HEK293T (cell line): ENCODE results near the gene ZMPSTE24.

Experiments used
- ARNT ChIP-seq: fragments of 450-650 bp; IDR thresholded peaks from 2 replicates; pipeline ENCODE4 v1.6.1; 2017; ENCODE audit warnings: mild to moderate bottlenecking
- BHLHE40 ChIP-seq: fragments of 450-650 bp; IDR thresholded peaks from 2 replicates; pipeline ENCODE4 v1.6.1; 2016; ENCODE audit warnings: mild to moderate bottlenecking, moderate library complexity, borderline replicate concordance
- CTBP1 ChIP-seq: fragments of 450-650 bp; IDR thresholded peaks from 2 replicates; pipeline ENCODE4 v1.6.1; 2016; ENCODE audit warnings: borderline replicate concordance
- ELF4 ChIP-seq: fragments of 450-650 bp; IDR thresholded peaks from 2 replicates; pipeline ENCODE4 v1.6.1; 2017; ENCODE audit warnings: antibody characterized with exemption
- FOXA1 ChIP-seq: fragments of 450-650 bp; IDR thresholded peaks from 2 replicates; pipeline ENCODE4 v1.6.1; 2016; ENCODE audit warnings: mild to moderate bottlenecking
- FOXK2 ChIP-seq: fragments of 450-650 bp; IDR thresholded peaks from 2 replicates; pipeline ENCODE4 v1.6.1; 2016; ENCODE audit warnings: mild to moderate bottlenecking
- FOXM1 ChIP-seq: fragments of 450-650 bp; IDR thresholded peaks from 2 replicates; pipeline ENCODE4 v1.6.1; 2017; ENCODE audit warnings: mild to moderate bottlenecking, borderline replicate concordance
- NFRKB ChIP-seq: fragments of 450-650 bp; IDR thresholded peaks from 2 replicates; pipeline ENCODE4 v1.6.1; 2016; ENCODE audit warnings: mild to moderate bottlenecking, moderate library complexity
- SP1 ChIP-seq: fragments of 450-650 bp; IDR thresholded peaks from 2 replicates; pipeline ENCODE4 v1.6.1; 2017
- TARDBP ChIP-seq: fragments of 450-650 bp; IDR thresholded peaks from 2 replicates; pipeline ENCODE4 v1.6.1; 2016
- ZNF384 ChIP-seq: fragments of 450-650 bp; IDR thresholded peaks from 2 replicates; pipeline ENCODE4 v1.6.1; 2016

- TF ChIP-seq ELF4 (no peak), FOXM1 (no peak), BHLHE40 (no peak), CTBP1 (no peak), SP1 (no peak), ARNT (no peak), FOXK2 (no peak), ZNF384 (no peak), NFRKB (no peak), TARDBP (no peak), FOXA1 (no peak)
These were observed 74.7 kb downstream of the ZMPSTE24 start for GRCh38 chr1:40332695-40333094.
